SIG-M5 treated with dmso at 0.1 percent for 504 hours (cell line): ENCODE measurements around the gene HBB.
"Not testable (repeated sequence)": the region's sequence is repeated elsewhere in the genome, so short reads cannot be mapped to it uniquely, and the experiment has no call there.

ENCODE experiments used
- DNase-seq: peaks from one replicate; lab custom pipeline; 2025; ENCODE audit not compliant: unreplicated experiment; lab: John Stamatoyannopoulos, UW

The HBB gene

GRCh38 chr11:5226732-5227310 lies at the start of gene HBB:
HBB (minus strand) TSS chr11:5227071; CDS start chr11:5227021, 50 bp downstream.
- no peak for DNase-seq

GRCh38 chr11:5275369-5276110 lies 48.7 kb upstream of the HBB start:
- DNase-seq = no peak

GRCh38 chr11:5274395-5274794 lies 47.5 kb upstream of the HBB start:
- no peak for DNase-seq

DNA sequence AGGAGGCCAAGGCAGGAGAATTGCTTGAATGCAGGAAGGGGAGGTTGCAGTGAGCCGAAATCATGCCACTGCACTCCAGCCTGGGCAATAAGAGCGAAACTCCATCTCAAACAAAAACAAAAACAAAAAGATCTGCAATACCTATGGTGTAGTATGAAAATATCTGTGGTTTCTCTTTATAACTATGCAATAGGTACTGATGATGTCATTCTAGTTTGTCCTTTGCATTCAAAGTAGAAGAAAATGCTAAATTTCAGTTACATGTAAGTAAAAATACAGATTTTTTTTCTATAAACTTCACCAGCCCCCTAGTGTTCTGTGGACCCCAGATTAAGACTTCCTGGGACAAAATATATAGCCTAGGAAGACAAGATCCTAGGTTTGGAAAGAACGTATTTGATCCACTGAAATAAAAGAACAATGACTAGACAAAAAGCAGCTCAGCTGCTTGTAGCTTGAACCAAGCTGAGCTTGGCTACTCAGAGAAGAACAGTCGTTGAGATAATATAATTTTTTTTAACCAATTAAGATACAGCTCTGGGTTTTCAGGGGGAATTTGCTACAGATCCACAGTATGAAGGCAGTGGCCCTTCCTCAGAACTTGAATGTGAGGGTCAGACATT lies 45.6 kb upstream of the HBB start:
- DNase-seq = no peak

GRCh38 chr11:5269715-5270147 lies 42.9 kb upstream of the HBB start, which contains the start of gene HBE1:
HBE1 (minus strand) TSS chr11:5269945; CDS start chr11:5269890, 55 bp downstream.
- DNase-seq = no peak

- DNase-seq = no peak
Observed at GRCh38 chr11:5267033-5267563, 40.2 kb upstream of the HBB start.

GRCh38 chr11:5266609-5267008 lies 39.7 kb upstream of the HBB start:
- no peak for DNase-seq

GRCh38 chr11:5265832-5266231 lies 39.0 kb upstream of the HBB start:
- DNase-seq = no peak

DNA sequence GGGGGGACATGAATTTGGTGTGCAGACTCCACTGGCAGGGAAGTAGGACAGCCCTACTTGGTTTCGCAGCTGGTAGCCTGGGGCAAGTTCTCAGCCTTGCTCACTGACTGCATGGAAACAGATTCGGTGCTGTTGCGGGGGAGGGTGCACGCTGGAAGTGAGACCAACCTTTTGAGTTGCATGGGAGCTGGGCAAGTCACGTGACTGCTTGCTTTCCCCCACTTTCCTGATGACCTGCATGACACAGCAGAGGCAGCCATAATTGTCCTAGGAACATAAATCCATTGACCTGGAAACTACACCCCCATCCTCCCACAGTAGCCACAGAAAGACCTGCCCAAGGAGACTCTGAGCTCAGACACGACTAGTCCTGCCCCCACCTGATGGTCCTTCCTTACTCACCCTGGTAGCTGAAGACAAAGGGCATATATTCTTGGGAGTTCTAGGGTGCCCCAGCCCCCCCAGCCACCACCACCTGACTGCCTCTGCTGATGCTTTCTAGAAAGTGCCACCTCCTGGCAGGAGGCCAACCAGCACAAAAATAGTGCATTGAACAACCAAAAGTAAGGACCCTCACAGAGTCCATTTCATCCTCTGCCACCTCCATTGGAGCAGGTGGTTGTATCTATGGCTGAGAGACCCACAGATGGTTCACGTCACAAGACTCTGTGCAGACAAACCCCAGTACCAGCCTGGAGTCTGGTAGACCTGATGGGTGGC lies 31.8 kb upstream of the HBB start:
- DNase-seq = no peak

DNA sequence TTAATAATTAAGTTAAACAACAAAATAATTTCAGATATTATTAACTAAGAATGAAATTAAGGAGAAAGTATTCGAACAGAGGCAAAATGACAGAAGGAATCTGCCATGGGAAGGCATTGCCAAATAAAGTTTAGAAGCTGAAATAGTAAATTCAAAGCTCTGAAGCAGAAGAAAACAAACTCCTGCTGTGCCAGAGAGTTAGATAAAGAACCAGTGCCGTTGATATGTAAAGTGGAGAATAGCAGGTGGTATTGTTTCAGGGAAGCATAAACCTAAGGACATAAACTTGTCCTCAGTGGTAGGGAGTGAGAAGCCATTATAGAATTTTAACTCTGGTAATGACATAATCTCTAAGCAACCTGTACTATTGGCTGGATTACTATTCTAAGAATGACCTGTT lies 30.4 kb upstream of the HBB start:
- no peak for DNase-seq

GRCh38 chr11:5254646-5255413 lies 28.0 kb upstream of the HBB start, which contains the start of gene HBG2:
HBG2 (minus strand) TSS chr11:5254781; CDS start chr11:5254728, 53 bp downstream.
- not testable (repeated sequence) for DNase-seq

- DNase-seq = not testable (repeated sequence)
Observed at GRCh38 chr11:5254023-5254422, 27.2 kb upstream of the HBB start.

DNA sequence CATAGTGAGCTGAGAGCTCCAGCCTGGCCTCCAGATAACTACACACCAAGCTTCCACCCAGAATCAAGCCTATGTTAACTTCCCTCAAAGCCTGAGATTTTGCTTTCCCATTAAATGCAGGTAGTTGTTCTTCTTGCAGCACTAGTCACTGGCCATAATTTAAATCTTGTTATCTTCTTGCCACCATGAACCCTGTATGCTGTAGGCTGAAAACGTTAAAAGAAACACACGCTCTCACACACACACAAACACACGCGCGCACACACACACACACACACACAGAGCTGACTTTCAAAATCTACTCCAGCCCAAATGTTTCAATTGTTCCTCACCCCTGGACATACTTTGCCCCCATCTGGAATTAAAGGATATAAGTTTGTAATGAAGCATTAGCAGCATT lies 26.6 kb upstream of the HBB start:
- DNase-seq = not testable (repeated sequence)

DNA sequence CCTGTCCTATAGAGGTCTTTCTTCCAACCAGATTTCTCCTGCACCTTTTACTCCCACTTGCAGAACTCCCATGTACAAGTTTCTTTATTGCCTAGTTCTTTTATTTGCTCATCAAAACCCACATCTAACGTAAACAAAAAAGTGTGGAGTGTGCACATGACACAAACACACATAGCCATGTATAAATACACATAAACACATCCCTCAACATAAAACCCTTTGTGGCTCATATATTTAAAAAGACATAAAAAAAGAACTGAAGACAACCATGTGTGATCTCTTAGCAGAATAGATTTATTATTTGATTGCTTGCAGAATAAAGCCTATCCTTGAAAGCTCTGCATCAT lies 26.0 kb upstream of the HBB start:
- DNase-seq = no peak

GRCh38 chr11:5252192-5252918 lies 25.5 kb upstream of the HBB start:
- DNase-seq = no peak

GRCh38 chr11:5251746-5252145 lies 24.9 kb upstream of the HBB start:
- DNase-seq = no peak

DNA sequence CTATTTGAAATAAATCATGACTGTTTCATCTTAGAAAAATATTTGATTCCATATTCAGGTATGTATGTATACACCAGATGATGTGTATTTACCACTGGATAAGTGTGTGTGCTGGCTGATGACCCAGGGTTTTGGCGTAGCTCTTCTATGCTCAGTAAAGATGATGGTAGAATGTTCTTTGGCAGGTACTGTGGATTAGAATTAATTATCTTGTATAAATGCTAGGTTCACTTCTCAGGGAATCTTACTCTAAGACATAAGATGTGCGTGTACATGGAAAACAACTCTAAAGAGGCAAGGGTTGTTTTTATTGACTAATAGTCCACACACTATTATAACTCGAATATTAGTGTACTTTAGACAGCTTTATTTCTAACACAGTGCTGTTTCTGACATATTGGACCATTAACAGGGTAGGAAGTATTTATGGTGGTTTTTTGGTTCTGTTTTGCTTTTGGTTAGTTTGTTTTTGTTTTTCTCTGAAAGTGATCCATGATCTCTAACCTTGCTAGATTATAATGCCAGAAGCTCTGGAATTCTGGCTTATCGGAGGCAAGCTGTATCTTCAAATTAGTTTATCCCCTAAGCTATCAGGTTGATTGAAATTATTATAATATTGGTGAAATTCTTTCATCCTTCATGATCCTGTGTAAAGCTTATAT lies 23.8 kb upstream of the HBB start:
- DNase-seq = no peak

- DNase-seq = not testable (repeated sequence)
Observed at GRCh38 chr11:5249807-5250396, 23.0 kb upstream of the HBB start, which contains the start of gene HBG1. HBG1 (minus strand) TSS chr11:5249857; CDS start chr11:5249804, 53 bp downstream.

DNA sequence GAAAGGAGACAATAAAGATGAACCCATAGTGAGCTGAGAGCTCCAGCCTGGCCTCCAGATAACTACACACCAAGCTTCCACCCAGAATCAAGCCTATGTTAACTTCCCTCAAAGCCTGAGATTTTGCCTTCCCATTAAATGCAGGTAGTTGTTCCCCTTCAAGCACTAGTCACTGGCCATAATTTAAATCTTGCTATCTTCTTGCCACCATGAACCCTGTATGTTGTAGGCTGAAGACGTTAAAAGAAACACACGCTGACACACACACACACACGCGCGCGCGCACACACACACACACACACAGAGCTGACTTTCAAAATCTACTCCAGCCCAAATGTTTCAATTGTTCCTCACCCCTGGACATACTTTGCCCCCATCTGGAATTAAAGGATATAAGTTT lies 21.6 kb upstream of the HBB start:
- DNase-seq = not testable (repeated sequence)
